Measurements from ENCODE around the gene NOC4L. TPM values are rescaled to one million over a fixed set of nuclear protein-coding genes. Genes with fewer than 3 reads are reported as not detected.

NOC4L gene
- total RNA-seq, 3 donors from 2014 or later: 10.1 to 14.3 (median 11.1) TPM

DNA sequence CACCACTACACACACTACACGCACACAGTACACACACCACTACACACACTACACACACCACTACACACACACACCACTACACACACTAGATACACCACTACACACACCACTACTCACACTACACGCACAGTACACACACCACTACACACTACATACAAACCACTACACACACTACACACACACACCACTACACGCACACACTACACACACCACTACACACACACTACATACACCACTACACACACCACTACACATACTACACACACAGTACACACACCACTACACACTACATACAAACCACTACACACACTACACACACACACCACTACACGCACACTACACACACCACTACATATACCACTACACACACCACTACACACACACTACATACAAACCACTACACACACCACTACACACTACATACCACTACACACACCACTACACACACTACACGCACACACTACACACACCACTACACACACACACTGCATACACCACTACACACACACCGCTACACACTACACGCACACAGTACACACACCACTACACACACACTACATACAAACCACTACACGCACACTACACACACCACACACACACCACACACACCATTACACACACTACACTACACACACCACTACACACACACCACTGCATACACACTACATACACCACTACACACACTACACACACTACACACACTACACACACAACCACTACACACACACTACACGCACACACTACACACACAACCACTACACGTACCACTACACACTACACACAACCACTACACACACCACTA, 11.7 kb downstream of the NOC4L start:
- Histone ChIP-seq H3K4me1 (no peaks in the 10 kb centered on the region), H3K4me3 (no peak overlapping the region), H3K27ac (no peak overlapping the region), H3K36me3 (no peaks in the 10 kb centered on the region), H3K9me3 (no peaks in the 10 kb centered on the region), H3K27me3 (no peaks in the 10 kb centered on the region)
- DNase-seq (ENCODE audit: low spot score in 2 of 2): no peak
- intact Hi-C loops (cut with DNase I; ENCODE audit: low total_unique reads): no loop called here
- TF ChIP-seq POLR2A (IDR thresholded peaks at IDR 0.05): no peak
- TF ChIP-seq, protein P1, sequence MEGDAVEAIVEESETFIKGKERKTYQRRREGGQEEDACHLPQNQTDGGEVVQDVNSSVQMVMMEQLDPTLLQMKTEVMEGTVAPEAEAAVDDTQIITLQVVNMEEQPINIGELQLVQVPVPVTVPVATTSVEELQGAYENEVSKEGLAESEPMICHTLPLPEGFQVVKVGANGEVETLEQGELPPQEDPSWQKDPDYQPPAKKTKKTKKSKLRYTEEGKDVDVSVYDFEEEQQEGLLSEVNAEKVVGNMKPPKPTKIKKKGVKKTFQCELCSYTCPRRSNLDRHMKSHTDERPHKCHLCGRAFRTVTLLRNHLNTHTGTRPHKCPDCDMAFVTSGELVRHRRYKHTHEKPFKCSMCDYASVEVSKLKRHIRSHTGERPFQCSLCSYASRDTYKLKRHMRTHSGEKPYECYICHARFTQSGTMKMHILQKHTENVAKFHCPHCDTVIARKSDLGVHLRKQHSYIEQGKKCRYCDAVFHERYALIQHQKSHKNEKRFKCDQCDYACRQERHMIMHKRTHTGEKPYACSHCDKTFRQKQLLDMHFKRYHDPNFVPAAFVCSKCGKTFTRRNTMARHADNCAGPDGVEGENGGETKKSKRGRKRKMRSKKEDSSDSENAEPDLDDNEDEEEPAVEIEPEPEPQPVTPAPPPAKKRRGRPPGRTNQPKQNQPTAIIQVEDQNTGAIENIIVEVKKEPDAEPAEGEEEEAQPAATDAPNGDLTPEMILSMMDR (IDR thresholded peaks at IDR 0.05): no peak
- no peak for TF ChIP-seq POLR2AphosphoS5 (IDR thresholded peaks at IDR 0.05)

DNA sequence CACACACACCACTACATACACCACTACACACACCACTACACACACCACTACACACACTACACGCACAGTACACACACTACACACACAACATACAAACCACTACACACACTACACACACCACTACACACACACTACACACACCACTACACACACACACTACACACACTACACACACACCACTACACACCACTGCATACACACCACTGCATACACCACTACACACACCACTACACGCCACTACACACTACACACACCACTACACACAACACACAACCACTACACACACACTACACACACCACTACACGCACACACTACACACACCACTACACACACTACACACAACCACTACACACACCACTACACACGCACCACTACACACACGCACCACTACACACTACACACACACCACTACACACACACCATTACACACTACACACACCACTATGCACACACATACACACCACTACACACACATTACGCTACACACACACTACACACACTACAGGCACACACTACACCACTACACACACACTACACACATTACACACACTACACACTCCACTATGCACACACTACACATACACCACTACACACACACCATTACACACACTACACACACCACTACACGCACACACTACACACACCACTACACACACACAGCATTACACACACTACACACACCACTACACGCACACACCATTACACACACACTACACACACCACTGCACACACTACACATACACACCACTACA, 12.5 kb downstream of the NOC4L start:
- no peak for TF ChIP-seq POLR2A (IDR thresholded peaks at IDR 0.05)
- TF ChIP-seq, protein P1 (IDR thresholded peaks at IDR 0.05): no peak
- TF ChIP-seq POLR2AphosphoS5 (IDR thresholded peaks at IDR 0.05): no peak
- Histone ChIP-seq H3K27ac (no peak overlapping the region), H3K27me3 (no peaks in the 10 kb centered on the region), H3K36me3 (no peaks in the 10 kb centered on the region), H3K4me3 (no peak overlapping the region), H3K4me1 (no peaks in the 10 kb centered on the region), H3K9me3 (no peaks in the 10 kb centered on the region)
- no peak for DNase-seq (ENCODE audit: low spot score in 2 of 2)
- intact Hi-C loops (cut with DNase I; ENCODE audit: low total_unique reads): no loop called here

DNA sequence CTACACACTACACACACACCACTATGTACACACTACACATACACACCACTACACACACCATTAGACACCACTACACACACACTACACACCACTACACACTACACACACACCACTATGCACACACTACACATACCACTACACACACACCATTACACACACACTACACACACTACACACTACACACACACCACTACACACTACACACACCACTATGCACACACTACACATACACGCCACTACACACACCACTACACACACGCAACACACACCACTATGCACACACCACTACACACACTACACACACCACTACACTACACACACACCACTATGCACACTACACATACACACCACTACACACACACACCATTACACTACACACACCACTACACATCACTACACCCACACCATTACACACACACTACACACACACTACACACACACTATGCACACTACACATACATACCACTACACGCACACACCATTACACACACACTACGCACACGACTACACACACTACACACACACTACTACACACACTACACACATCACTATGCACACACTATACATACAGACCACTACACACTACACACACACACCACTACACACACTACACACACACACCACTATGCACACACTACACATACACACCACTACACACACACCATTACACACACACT, 13.6 kb downstream of the NOC4L start:
- Histone ChIP-seq H3K9me3 (no peaks in the 10 kb centered on the region), H3K4me1 (peaks cover 3 to 6% of the 10 kb centered on the region in 2 donors), H3K36me3 (no peaks in the 10 kb centered on the region), H3K27ac (no peak overlapping the region), H3K4me3 (no peak overlapping the region), H3K27me3 (no peaks in the 10 kb centered on the region)
- intact Hi-C loops (cut with DNase I; ENCODE audit: low total_unique reads): no loop called here
- DNase-seq (ENCODE audit: low spot score in 2 of 2): no peak
- no peak for TF ChIP-seq POLR2A (IDR thresholded peaks at IDR 0.05)
- no peak for TF ChIP-seq POLR2AphosphoS5 (IDR thresholded peaks at IDR 0.05)
- TF ChIP-seq, protein P1 (IDR thresholded peaks at IDR 0.05): no peak

DNA sequence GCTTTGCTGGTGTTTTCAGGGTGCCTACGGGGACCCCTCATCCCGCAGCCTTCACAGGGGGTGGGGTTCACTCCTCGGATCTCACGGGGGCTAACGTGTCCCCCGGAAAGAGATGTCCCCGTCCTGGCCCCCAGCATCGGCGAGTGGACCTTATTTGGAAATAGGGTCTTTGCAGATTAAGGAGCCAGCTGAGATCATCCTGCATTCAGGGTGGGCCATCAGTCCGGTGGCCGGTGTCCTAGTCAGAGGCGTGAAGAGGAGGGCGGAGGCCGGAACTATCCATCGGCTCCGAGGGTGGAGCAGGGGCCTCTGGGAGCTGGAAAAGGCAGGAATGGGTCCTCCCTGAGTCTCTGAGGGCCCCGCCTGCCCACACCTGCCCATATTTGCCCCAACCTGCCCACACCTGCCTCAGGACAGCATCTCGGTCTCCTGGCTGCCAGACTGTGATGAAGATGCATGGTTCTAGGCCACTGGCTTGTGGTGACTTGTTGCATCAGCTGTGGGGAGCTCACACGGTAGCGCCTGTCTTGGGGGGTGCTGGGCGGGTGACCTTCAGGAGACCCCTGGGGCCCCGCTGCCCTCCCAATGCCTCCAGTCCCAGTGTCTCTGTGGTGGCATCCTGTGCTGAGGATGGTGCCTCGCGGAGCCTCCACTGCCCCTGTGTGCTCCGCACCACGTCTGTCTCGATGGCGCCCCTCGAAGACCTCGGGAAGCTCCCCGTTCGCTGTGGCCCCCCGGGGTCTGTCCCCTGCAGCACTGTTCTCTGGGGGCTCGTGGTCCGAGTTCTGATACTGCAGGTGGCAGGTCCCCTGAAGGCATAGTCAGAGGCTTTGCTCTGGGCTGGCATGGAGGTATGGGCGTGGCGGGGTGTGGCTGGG, 14.7 kb downstream of the NOC4L start:
- Histone ChIP-seq H3K27ac (no peak overlapping the region), H3K4me3 (no peak overlapping the region), H3K9me3 (no peaks in the 10 kb centered on the region), H3K27me3 (peaks cover 0 to 6% of the 10 kb centered on the region in 2 donors), H3K4me1 (peaks cover 3 to 13% of the 10 kb centered on the region in 2 donors), H3K36me3 (no peaks in the 10 kb centered on the region)
- intact Hi-C loops (cut with DNase I; ENCODE audit: low total_unique reads): no loop called here
- DNase-seq (ENCODE audit: low spot score in 2 of 2): no peak
- TF ChIP-seq POLR2AphosphoS5 (IDR thresholded peaks at IDR 0.05): no peak
- TF ChIP-seq, protein P1 (IDR thresholded peaks at IDR 0.05): no peak
- no peak for TF ChIP-seq POLR2A (IDR thresholded peaks at IDR 0.05)

All from breast epithelium (tissue), 4 donors.